ENCODE data around the gene TADA3.

TADA3 gene

GRCh38 chr3:9750556-9751411 lies 41.5 kb downstream of the TADA3 start:
- no peak for DNase-seq

GRCh38 chr3:9749645-9750555 lies 42.4 kb downstream of the TADA3 start, which contains the start of gene OGG1:
OGG1 (plus strand) TSS chr3:9749952; CDS start chr3:9750287, 335 bp downstream.
- Histone ChIP-seq H3K27ac (peak within 1 kb of the TSS; percentile 83), H3K36me3 (peaks cover 67% of the 10 kb centered on the region), H3K9me3 (ENCODE audit: severe bottlenecking) (no peaks in the 10 kb centered on the region), H3K4me3 (ENCODE audit: low read depth, low read length) (peak within 1 kb of the TSS; percentile 90), H3K27me3 (ENCODE audit: insufficient read depth, low read depth, severe bottlenecking) (no peaks in the 10 kb centered on the region)
- TF ChIP-seq CTCF (IDR thresholded peaks at IDR 0.05; ENCODE audit: low read depth, low read length), result no peak
- DNase-seq, result peak; percentile 98

More at GRCh38 chr3:9750556-9751411, 41.5 kb downstream of the TADA3 start:
- H3K36me3 ChIP-seq, result peaks cover 64% of the 10 kb centered on the region
- H3K4me3 ChIP-seq (ENCODE audit: low read depth, low read length), result peak overlapping the region; percentile 90
- no peak for TF ChIP-seq CTCF (IDR thresholded peaks at IDR 0.05; ENCODE audit: low read depth, low read length)
- H3K9me3 ChIP-seq (ENCODE audit: severe bottlenecking), result no peaks in the 10 kb centered on the region
- H3K27ac ChIP-seq, result peak overlapping the region; percentile 83
- no peaks in the 10 kb centered on the region for H3K27me3 ChIP-seq (ENCODE audit: insufficient read depth, low read depth, severe bottlenecking)

GRCh38 chr3:9749296-9749644 lies 43.0 kb downstream of the TADA3 start:
- peak overlapping the region; percentile 83 for H3K27ac ChIP-seq
- H3K27me3 ChIP-seq (ENCODE audit: insufficient read depth, low read depth, severe bottlenecking), result no peaks in the 10 kb centered on the region
- H3K4me3 ChIP-seq (ENCODE audit: low read depth, low read length), result peak overlapping the region; percentile 90
- H3K9me3 ChIP-seq (ENCODE audit: severe bottlenecking), result no peaks in the 10 kb centered on the region
- peak; percentile 70 for DNase-seq
- no peak for TF ChIP-seq CTCF (IDR thresholded peaks at IDR 0.05; ENCODE audit: low read depth, low read length)
- H3K36me3 ChIP-seq, result peaks cover 67% of the 10 kb centered on the region

GRCh38 chr3:9748031-9748430 lies 44.2 kb downstream of the TADA3 start:
- Histone ChIP-seq H3K9me3 (ENCODE audit: severe bottlenecking) (no peaks in the 10 kb centered on the region), H3K4me3 (ENCODE audit: low read depth, low read length) (no peak overlapping the region), H3K27me3 (ENCODE audit: insufficient read depth, low read depth, severe bottlenecking) (no peaks in the 10 kb centered on the region), H3K36me3 (peaks cover 79% of the 10 kb centered on the region), H3K27ac (no peak overlapping the region)
- no peak for TF ChIP-seq CTCF (IDR thresholded peaks at IDR 0.05; ENCODE audit: low read depth, low read length)
- no peak for DNase-seq

GRCh38 chr3:9747267-9747666 lies 45.0 kb downstream of the TADA3 start:
- Histone ChIP-seq H3K36me3 (peaks cover 80% of the 10 kb centered on the region), H3K27me3 (ENCODE audit: insufficient read depth, low read depth, severe bottlenecking) (no peaks in the 10 kb centered on the region), H3K27ac (no peak overlapping the region), H3K9me3 (ENCODE audit: severe bottlenecking) (no peaks in the 10 kb centered on the region), H3K4me3 (ENCODE audit: low read depth, low read length) (no peak overlapping the region)
- no peak for DNase-seq
- no peak for TF ChIP-seq CTCF (IDR thresholded peaks at IDR 0.05; ENCODE audit: low read depth, low read length)

All from WERI-Rb-1 (cell line).